Ammon's horn (tissue), 1 donor: Measurements from ENCODE around the gene ERH.
"Not testable (repeated sequence)": the region's sequence is repeated elsewhere in the genome, so short reads cannot be mapped to it uniquely, and the experiment has no call there.

Source experiments
- DNase-seq: peaks from one replicate; pipeline ENCODE4 v3.0.0-alpha.2; 2016; ENCODE audit warnings: low spot score

Gene ERH

GRCh38 chr14:69398053-69398817 is at the start of gene ERH, which contains the start of gene SLC39A9:
TSS of gene ERH (minus strand) at chr14:69398299. CDS start at chr14:69398233, 66 bp downstream.
TSS of gene SLC39A9 (plus strand) at chr14:69398692. CDS start at chr14:69399370, 678 bp downstream.
- peak; percentile 98 for DNase-seq

DNA sequence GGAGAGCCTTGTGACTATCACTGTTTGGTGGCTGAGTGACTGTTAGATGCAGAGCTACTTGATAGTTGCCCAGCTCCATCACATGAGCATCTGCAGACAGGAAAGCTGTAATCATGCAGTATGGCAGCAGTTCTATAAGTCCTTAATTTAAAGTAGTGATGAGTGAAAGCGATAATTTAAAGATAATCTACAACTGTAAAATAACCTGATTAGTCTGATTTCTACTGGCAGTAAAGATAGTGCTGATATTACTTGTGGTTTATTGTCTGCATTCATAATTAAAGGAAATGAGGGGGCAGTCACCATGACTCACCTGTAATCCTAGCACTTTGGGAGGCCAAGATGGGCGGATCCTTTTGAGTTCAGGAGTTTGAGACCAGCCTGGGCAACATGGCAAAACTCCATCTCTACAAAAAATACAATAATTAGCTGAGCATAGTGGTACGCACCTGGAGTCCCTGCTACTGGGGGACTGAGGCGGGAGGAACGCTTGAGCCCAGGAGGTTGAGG is 45.3 kb upstream of the ERH start:
- DNase-seq: no peak

GRCh38 chr14:69441948-69442347 is 43.8 kb upstream of the ERH start:
- DNase-seq: no peak

DNA sequence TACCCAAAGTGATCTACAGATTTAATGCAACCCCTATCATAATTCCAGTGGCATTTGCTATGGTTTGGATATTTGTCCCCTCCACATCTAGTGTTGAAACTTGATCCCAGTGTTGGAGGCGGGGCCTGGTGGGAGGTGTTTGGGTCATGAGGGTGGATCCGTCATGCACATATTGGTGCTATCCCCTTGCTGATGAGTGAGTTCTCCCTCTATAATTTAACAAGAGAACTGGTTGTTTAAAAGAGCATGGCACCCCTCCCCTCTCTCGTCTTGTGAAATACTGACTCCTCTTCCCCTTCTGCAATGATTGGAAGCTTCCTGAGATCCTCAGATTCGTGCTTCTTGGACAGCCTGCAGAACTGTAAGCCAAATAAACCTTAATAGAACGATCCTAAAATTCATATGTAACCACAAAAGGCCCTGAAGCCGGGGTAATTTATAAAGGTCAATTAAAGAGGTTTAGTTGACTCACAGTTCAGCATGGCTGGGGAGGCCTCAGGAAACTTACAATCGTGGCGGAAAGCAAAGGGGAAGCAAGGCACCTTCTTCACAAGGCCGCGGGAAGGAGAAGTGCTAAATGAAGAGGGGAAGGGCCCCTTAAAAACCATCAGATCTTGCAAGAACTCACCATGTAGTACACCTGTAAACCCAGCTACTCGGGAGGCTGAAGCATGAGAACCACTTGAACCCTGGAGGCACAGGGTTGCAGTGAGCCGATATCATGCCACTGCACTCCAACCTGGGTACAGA is 41.6 kb upstream of the ERH start:
- no peak for DNase-seq

DNA sequence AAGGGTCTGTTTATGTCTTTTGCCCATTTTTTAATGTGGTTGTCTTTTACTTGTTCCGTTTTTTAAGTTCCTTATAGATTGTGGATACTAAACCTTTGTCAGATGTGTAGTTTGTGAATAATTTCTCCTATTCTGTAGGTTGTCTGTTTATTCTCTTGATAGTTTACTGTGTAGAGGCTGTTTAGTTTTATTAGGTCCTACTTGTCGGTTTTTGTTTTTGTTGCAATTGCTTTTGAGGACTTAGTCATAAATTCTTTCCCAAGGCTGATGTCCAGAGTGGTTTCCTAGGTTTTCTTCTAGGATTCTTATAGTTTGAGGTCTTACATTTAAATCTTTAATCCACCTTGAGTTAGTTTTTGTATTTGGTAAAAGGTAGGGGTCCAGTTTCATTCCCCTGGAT is 34.3 kb upstream of the ERH start:
- no peak for DNase-seq

GRCh38 chr14:69430306-69430939 is 32.3 kb upstream of the ERH start:
- DNase-seq: no peak

DNA sequence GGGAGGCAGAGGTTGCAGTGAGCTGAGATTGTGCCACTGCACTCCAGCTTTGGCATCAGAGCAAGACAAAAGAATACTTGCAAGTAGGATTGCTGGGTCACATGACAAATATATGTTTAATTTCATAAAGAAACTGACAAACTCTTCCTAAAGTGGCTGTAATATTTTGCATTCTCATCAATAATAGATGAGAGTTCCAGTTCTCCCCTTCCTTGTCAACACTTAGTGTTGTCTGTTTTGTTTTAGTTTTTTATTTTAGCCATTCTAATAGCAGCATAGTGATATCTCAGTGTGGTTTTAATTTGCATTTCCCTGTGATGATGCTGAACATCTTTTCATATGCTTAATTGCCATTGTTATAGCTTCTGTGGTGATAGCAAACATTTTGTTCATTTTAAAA is 31.5 kb upstream of the ERH start:
- DNase-seq: no peak

DNA sequence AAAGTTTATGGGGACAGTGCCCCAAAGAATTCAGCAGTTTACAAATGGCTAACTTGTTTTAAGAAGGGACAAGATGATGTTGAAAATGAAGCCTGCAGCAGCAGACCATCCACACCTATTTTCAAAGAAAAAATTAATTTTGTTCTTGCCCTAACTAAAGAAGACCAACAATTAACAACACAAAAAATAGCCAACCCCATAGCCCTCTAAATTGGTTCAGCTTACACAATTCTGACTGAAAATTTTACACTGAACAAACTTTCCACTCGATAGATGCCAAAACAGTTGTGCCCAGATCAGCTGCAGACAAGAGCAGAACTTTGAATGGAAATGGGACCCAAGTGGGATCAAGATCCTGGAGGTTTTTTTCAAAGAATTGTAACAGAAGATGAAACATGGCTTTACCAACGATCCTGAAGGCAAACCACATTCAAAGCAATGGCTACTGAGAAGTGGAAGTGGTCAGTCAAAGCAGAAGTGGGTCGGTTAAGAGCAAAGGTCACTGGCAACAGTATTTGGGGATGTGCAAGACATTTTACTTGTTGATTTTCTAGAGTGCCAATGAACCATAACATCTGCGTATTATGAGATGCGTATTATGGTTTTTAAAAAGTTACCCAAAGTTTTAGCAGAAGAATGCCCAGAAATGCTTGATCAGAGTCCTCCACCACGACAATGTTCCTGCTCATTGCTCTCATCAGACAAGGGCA is 30.3 kb upstream of the ERH start:
- peak; percentile 15 for DNase-seq

DNA sequence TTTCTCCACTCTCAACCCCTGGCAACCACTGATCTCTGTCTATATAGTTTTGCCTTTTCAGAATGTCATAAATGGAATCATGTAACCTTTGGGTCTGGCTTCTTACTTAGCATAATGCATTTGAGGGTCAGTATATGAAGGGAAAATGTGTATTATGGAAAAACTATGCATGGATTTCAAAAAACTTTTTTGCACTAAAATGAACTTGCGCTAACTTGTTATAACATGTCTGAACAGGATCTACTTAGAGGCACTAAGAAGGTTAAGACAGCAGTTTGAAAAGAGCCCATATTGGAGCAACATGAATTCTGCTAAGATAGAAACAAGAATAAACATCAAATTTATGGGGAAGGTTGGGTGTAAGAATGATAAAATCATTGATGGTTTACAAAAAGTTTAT is 29.5 kb upstream of the ERH start:
- DNase-seq: no peak

DNA sequence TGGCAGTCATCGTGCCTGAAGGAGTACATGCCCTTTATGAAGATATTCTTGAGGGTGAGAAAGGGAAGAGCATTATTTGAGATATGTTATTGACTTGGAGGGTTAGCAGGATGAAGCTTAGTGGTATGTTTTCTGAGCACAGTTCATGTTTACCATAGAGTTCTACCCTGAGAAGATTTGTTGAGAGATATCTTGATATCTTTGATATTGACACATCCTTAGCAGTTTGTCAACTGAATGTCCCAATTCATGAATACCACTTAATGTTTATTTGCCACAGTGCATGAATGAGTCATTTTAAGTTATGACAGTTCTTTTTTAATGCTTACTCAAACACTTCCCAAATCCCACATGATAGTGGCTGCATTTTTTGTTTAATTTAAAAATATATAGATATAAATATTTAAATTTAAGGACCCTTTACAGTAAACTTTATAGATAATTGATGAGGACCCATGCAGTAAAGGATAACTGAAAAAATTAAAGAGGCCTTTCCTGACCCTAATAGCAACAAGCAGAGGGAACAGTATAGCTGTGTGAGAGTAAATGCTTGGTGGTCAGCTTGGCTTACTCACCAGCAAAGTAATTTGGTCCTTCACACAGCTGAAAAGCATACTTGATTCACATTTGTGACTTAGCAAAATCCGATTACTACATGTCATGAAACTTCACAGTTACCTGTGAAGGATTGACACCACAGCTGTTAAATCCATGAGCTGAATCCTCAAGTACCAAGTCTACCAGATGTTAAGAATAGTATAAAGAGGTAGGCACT is 26.2 kb upstream of the ERH start:
- no peak for DNase-seq

GRCh38 chr14:69423279-69423678 is 25.2 kb upstream of the ERH start:
- DNase-seq: no peak

DNA sequence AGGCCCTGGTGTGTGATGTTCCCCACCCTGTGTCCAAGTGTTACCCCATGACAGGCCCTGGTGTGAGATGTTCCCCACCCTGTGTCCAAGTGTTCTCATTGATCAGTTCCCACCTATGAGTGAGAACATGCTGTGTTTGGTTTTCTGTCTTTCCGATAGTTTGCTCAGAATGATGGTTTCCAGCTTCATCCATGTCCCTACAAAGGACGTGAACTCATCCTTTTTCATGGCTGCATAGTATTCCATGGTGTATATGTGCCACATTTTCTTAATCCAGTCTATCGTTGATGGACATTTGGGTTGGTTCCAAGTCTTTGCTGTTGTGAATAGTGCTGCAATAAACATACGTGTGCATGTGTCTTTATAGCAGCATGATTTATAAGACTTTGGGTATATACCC is 18.0 kb upstream of the ERH start:
- not testable (repeated sequence) for DNase-seq

GRCh38 chr14:69413483-69413882 is 15.4 kb upstream of the ERH start:
- no peak for DNase-seq

DNA sequence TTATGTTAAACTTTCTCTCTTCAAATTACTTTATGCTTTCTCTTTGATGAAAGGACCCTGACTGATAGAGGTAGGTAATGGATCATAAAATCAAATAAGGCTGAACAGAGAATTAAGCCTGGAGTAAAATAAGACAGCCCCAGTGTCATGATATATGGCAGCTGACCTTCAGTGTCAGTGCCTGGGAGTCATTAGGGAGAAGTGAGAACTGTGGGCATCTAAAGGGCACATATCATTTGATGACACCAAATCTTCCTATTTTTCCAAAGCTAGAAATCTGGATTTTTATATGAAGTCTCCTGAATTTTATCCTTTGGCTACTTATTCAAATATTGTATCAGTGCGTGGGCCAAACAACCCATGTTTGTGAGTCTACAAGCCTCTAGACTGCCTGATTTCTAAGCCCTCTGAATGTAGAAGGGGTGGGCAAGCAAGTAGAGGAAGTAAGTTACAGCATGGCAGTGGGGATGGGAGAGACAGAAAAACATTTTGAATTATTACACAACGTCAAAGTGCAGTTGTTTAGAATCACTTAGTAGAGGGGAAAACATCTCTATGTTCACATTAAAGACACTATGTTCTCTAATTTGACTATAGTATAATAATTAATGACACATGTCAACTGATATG is 10.3 kb upstream of the ERH start:
- DNase-seq: no peak

GRCh38 chr14:69405762-69406161 is 7.7 kb upstream of the ERH start:
- no peak for DNase-seq

DNA sequence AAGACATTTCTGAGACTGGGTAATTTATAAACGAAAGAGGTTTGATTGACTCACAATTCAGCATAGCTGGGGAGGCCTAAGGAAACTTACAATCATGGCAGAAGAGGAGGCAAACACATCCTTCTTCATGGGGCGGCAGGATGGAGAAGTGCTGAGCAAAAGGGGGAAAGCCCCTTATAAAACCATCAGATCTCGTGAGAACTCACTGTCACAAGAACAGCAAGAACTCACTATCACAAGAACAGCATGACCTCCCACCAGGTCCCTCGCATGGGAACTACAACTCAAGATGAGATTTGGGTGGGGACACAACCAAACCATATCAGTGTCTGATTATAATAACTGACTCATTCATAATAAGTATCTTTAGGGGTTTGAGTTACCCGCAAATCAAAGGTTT is 6.8 kb upstream of the ERH start:
- no peak for DNase-seq

- DNase-seq: no peak
These were observed 6.4 kb upstream of the ERH start for GRCh38 chr14:69404478-69404877.

DNA sequence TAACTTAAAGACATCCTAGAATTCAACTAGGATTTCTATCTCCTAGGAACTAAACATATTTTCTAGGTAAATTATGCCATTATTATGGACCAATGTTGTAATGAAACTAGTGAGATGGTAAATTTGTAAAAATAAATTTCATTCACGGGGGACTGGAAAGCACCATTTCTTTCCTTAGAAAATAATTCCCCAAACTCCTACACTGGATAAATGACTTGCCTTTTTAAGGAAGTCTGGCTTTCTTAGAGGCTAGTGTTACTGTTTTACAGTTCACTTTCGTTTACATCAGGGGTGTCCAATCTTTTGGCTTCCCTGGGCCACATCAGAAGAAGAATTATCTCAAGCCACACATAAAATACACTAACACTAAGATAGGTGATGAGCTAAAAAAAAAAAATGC is 3.7 kb upstream of the ERH start:
- DNase-seq: no peak

GRCh38 chr14:69400154-69400553 is 2.1 kb upstream of the ERH start:
- no peak for DNase-seq

- no peak for DNase-seq
These were observed 1.7 kb upstream of the ERH start for GRCh38 chr14:69399750-69400149.

DNA sequence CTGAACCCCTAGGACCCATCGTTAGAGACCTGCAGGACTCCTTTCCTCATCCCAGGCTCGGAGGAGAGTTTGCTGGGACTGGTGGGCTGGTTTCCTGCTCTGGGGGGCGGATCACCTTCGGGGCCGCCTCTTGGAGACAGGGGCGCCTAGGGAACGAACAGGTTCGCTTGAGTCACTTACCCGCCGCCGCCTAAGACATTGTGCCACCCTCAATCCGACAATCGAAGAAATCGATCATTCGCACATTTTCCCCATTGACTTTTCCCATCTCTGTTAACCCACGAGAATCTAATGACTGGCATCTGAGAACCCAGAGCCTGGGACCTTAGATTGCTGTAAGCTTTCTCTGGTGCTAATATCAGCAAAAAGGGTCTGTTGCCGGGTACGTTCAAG is 715 bp upstream of the ERH start:
- no peak for DNase-seq
